NCI-H2029 (cell line): ENCODE data around the gene RNF144A.

Experiments
- DNase-seq: peaks from one replicate; lab custom pipeline; 2025; lab: John Stamatoyannopoulos, UW

Gene RNF144A

GRCh38 chr2:7083580-7084509 is 166.6 kb downstream of the RNF144A start:
- DNase-seq = no peak

GRCh38 chr2:7084601-7085000 is 167.4 kb downstream of the RNF144A start:
- DNase-seq = no peak

- no peak for DNase-seq
Observed at GRCh38 chr2:7089284-7089683, 172.1 kb downstream of the RNF144A start.

GRCh38 chr2:7089898-7090510 is 172.8 kb downstream of the RNF144A start:
- no peak for DNase-seq

- no peak for DNase-seq
Observed at GRCh38 chr2:7093376-7093775, 176.2 kb downstream of the RNF144A start.
